Posterior cingulate gyrus (tissue), 11 donors: ENCODE measurements around the gene CHD5.
A peak's percentile ranks its signal among the peaks of the same experiment; 100 is the strongest.
"Not testable (repeated sequence)": the region's sequence is repeated elsewhere in the genome, so short reads cannot be mapped to it uniquely, and the experiment has no call there.

ENCODE experiments used
- DNase-seq, 10 donors: peaks; one replicate each; pipeline versions ENCODE4 v3.0.0 to v3.0.0-alpha.2; 2020 to 2021; ENCODE audit warnings: mixed read lengths in 3 of 10
- intact Hi-C: fragments of 100-400 bp; cut with DNase I; formaldehyde crosslinking; loops from one replicate; pipeline ENCODE4 v1.15.1; 2023

The CHD5 gene

DNA sequence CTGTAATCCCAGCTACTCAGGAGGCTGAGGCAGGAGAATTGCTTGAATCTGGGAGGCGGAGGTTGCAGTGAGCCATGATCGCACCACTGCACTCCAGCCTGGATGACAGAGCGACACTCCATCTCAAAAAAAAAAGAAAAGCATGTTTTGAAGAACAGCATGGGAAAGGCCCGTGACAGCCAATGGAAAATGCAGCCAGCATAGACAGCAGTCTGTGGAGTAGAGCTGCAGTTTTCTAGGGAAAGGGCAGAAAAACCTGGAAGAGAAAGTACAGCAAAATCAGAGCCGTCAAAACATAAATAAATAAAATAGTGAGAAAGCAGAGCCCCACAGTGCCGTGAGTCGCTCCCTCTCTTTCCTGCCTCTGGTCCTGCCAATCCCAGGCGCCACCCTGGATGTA, 103.1 kb downstream of the CHD5 start:
- DNase-seq, intact Hi-C loops: not testable (repeated sequence)

DNA sequence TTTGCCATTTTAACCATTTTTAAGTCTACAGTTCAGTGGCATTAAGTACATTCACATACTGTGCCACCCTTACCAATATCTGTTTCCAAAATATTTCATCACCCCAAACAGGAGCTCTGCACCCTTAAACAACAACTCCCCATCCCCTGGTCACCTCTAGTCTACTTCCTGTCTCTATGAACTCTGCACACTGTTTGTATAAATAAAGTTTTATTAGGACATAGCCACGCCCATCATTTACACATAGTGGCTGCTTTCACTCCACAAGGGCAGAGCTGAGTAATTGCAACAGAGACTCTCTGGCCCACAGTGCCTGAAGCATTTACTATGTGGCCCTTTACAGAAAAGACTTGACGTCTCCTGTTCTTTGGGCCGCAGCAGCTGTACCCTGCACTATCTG, 104.4 kb downstream of the CHD5 start:
- no peak for DNase-seq
- intact Hi-C loops: no loop called here

DNA sequence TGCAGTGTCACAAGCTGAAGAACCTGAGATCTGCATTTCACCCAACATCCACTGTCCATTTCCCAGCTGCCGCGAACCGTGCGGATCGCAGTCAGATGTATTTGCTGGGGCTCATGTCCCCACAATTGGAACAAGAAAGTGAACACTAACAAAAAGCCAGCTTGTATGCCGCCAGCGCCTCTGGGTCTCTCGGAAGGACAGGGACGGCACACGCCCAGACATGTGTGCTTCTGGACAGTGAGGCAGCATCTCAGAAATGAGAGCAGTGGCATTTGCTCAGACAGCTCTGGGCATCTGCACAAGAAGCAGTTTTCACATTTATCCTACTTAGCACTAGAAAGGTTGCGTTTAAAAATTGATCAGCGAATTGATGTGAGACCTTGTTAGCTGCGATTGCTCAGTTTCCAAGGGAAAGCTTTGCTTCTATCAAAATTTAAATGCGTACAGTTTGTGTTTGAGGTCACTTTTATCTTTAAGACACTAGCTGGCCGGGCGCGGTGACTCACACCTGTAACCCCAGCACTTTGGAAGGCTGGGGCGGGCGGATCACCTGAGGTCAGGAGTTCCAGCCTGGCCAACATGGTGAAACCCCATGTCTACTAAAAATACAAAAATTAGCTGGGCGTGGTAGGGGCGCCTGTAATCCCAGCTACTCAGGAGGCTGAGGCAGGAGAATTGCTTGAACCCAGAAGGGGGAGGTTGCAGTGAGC, 105.8 kb downstream of the CHD5 start:
- intact Hi-C loops: no loop called here
- peak in 2 of 10 donors; percentile 62 to 88 for DNase-seq

DNA sequence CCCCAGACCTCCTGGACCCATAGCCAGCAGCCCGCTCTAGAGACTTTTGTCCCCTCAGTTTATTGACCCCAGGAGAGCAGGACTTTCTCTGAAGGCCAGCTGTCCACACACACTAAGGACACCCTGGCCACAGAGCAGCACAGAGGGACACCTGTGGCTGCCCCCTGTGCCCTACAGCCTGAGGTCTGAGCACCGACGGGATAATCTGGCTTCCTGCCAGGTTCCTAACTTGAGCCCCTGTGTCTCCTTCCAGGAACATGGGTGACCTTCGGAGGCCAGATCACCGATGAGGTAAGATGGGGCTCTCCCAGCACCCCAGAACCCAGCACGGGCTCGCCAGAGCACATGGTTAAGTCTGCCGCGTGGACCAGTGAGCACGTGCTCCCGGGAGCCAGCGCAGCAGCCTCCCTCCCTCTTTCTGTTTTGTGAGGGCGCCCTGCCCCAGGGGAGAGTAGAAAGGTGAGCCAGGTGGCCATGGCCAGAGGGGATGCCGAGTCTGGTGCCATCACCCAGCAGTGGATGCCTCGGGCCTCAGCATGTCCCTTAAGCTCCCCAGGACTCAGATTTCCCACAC, 106.6 kb downstream of the CHD5 start:
- peak in 1 of 10 donors; percentile 81 for DNase-seq
- intact Hi-C loops: no loop called here

DNA sequence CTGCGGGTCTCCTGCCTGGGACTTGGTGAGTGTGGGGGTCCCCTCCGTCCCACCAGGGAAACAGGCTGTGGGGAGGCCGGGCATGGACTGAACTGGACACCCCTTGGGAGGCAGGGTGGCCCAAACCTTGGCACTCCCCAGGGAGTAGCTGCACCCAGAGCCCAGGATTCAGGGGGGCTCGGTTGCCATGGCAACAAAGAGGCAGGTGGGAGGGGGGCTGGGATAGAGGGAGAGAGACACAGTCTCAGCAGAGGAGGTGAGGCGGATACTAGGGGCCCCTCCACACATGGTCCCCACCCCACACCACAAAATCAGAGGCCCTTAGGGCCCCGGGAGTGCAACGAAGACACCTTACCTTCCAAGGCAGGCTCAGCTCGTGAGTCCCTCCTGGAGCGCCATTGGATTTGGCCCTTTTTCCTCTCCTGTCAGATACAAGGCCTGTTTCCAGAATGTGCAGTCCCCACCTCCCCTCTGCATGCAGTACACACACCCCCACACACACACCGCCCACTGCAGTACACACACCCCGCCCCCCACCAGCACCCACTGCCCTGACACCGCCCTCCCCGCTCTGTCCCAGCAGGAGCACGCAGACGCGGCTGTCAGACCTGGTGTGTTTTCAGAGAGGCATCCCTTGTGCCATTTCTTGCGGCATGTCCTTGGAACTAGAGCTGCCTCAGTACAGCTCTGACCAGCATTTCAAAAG, 107.2 kb downstream of the CHD5 start:
- intact Hi-C loops: no loop called here
- DNase-seq: no peak

DNA sequence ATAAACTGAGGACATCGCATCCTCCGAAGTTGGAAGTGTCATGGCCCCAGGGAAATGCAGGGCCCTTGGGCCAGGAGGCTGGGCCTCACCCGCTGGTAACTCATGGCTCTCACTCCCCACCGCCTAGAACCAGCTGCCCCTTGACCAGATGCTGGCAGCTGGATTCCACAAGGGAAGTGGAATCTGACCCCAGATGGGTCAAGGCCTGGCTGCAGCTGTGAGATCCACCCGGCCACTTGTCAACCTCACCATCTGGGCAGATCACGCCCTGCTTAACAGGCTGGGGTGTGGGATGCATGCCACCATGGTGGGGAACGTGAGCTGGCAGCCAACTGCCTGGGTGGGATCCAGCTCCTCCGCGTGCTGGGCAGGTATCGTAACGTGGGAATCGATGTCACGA, 108.9 kb downstream of the CHD5 start:
- no peak for DNase-seq
- intact Hi-C loops: no loop called here

DNA sequence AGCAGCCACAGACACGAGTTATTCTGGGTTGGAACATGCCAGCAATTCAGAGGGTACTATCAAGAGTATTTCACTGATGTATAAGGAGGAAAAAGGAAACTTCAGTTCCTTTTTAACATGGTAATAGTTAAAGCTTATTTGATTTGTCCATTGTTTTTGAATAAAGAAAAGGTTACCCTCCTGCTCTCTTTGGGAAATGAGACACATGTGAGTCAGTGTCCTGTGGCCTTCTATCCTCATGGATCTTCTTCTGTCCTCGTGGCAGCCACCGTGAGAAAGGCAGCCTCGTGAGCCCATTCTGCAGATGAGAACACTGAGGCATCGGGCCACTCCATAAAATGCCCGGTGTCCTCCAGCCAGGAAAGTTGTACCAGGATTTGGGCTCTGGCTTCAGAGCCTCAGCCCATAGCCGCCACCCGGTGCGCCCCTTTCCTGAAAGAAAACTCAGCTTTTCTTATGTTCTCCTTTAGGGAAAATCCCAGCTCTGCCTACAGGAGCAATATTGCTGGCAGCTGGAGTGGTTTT, 109.6 kb downstream of the CHD5 start:
- DNase-seq: no peak
- intact Hi-C loops: no loop called here

DNA sequence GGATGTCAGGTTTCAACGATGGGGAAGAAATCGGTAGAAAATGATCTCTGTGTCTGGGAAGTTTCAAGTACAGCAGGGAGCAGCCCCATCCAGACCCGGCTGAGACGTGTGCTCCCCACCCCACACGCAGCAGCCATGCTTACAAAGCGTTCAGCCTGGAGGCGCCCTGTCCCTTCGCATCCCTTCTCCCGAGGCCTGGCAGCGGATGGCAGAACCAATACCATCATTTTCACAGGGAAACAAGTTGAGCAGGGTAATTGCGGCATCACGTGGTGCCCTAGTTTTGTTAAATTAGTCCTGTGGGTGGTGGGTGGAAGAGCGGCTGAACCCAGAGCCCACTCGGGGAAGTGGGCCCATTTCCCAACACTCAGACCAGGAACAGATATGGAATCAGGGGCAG, 110.5 kb downstream of the CHD5 start:
- intact Hi-C loops: no loop called here
- DNase-seq: no peak

DNA sequence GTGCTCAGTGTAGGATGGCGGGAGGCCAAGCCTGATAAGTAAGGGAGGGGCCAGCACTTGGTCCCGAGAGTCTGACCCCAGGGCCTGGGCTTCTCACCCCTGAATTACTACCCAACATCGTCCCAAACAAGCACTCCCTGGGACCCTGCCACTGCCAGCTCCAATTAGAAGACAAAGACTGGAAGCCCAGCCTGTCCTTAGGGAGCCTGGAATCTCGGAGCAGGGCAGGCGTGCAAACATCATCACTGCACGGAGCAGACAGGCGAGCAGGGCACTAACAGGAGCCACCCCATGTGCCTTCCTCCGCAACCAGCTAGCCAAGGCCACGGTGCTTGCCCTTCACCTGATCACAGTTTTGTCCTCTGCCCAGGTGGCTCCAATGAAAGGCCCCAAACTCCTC, 111.2 kb downstream of the CHD5 start:
- intact Hi-C loops: no loop called here
- no peak for DNase-seq

DNA sequence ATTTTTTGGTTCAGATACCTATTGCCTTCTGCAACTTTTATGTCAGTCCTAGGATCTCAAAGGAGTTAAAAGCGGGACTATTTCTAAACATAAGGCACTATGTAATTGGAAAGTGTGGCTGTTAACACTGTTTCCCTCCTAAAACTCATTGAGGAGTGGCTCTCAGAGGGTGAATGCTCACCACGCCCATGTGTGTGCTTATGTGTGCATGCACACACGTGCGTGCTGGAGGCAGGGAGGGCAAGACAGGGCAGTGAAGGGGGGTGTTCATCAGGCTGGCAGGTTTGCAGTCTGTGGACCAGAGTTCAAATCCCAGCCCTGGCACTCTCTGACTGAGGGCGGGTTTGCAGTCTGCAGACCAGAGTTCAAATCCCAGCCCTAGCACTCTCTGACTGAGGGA, 112.0 kb downstream of the CHD5 start:
- intact Hi-C loops: no loop called here
- no peak for DNase-seq

DNA sequence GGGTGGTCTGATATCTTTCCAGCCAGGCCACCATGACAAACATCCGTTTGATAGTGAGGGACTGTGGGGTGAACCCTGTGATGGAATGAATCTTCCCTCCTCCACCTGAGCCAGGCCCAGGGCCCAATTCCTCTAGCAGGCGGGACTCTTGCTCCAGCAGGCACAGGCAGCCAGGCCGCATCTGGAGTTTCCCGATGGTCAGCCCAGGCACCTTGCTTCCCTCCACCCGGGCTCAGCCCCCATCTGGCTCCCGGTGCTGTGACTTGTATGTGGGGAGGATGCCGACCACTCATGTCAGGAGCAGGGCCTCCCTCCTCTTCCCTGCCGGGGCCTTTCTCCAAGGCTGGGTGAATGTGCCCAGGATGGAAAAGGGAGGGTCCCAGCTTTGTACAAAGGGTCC, 113.4 kb downstream of the CHD5 start:
- intact Hi-C loops: no loop called here
- no peak for DNase-seq

DNA sequence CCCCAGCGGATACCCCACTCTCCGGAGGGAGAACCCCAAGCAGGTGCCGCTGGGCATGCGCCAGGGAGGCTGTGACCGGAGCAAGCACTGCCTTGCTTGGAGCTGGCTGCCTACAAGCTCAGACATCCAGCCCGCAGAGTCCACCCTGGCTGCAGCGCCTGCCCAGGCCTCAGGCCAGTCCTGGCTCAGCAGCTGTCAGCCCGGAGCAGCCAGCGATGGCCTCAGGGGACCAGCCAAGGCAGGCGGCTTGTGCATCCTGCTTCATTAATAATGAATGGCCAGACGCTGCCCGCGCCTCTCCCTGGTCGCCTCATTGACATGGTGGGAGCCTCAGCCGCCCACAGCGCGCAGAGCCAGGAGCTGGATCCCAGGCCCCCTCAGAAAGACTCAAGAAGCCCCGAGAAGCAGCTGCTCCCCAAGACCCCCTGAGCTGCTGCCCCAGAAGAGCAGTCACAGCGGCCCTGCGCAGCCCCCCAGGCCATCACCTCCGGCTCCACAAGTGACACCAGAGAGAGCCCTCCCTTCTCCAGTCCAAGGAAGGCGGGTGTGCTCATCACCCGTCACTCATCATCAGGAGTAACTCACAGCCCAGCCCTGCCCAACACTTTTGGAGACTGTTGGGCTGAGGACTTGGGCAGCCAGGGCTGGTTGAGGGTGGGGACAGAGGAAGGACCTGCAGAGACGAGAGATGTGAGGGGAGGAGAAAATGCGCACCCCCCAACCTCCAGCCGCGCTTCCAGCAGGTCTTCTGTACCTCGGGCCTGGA, 114.8 kb downstream of the CHD5 start:
- intact Hi-C loops: no loop called here
- DNase-seq: peak in 1 of 10 donors; percentile 49

DNA sequence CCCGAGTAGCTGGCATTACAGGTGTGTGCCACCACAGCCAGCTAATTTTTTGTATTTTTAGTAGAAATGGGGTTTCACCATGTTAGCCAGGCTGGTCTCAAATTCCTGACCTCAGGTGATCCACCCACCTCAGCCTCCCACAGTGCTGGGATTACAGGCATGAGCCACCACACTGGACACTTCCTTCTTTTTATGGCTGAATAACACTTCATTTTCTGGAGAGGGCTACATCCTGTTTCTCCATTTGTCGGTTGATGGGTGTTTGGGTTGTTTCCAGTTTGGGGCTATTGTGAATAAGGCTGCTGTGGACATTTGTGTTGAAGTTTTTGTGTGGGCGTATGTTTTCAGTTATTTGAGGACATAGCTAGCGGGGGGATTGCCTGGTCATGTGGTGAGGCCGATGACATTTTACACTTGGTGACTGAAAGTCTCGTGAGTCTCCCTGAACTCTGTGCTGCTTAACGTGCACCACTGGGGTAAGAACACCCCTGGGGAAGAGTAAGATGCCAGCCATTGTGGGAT, 116.5 kb downstream of the CHD5 start:
- intact Hi-C loops, DNase-seq: not testable (repeated sequence)

DNA sequence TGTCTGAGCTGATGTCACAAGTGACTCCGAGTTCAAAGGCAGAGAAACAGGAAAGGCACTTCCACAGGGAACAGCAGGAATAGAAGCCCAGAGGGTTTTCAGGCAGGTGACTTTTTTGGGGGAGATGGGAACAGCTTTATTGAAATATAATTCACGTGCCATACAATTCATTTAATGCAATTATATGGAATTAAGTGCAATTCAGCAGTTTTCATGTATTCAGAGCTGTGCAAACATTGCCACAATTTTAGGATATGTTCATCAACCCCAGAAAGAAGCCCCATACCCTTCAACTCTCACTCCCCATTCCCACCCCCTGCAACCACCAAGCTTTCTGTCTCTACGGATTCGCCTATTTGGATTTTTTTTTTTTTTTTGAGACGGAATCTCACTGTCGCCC, 117.5 kb downstream of the CHD5 start:
- DNase-seq: no peak
- intact Hi-C loops: no loop called here

DNA sequence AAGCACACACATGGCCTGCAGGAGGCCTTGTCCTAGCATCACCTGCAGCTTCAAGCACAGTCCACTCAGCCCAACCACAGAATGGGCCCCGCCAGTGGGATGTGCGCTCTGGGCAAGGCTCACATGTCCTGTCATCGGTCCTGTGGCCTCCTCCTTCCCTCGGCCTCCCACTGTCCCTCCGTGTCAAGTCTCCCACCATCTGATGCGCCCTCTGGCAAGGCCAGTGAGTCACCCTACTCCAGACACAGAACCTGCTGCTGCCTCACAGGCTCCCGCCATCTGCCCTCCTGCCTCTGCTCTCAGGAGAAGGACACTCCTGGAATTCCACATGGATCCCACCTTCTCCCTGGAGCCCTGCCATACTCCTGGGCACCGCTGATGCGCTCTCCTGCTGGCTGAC, 120.3 kb downstream of the CHD5 start:
- intact Hi-C loops: no loop called here
- DNase-seq: no peak

DNA sequence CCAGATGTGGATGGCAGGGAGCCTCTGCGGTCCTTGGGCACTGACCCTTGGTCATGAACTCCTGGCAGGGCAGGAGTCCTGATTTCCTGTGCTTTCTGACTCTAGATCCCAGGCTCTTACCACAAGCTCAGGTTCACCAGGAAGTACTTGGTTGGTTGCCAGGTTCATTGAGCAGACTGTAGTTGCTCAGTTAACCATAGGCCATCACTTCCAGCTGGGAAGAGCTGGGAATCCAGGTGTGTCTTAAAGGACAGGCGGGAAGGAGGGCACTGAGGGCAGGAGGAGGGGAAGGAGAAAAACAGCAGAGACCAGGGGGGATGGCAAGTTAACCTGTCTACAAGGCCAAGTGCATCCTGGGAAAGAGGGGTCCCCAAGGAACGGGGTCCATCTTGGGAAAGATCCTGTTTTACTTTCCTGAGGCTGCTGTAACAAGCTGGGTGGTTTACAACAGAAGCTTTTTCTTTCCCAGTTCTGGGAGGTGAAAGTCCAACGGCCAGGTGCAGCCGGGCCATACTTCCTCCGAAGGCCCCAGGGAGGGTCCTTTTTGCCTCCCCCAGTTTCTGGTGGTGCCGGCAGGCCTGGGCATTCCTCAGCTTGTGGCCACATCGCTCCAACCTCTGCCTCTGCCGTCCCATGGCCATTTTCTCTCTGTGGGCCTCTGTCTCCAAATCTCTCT, 122.8 kb downstream of the CHD5 start:
- intact Hi-C loops: no loop called here

DNA sequence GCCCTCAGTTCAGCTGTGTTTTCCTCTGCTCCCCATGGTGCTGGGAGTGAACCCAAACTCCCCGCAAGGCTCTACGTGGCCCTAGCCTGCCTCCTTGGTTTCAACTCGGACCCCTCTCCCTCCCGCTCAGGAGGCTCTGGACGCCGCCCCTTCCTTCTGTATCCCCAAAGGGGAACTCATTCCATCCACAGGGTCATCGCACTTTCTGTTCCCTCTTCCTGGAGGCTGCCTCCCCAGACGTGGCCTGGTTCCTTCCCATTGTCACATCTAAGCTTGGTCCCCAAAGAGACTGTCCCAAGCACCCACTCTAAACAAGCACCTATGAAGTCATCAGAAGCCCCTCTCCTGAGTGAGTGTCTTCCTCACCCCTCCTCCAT, 123.6 kb downstream of the CHD5 start:
- intact Hi-C loops: no loop called here
- DNase-seq: no peak

More for the DNA sequence above, 122.8 kb downstream of the CHD5 start:
- no peak for DNase-seq

DNA sequence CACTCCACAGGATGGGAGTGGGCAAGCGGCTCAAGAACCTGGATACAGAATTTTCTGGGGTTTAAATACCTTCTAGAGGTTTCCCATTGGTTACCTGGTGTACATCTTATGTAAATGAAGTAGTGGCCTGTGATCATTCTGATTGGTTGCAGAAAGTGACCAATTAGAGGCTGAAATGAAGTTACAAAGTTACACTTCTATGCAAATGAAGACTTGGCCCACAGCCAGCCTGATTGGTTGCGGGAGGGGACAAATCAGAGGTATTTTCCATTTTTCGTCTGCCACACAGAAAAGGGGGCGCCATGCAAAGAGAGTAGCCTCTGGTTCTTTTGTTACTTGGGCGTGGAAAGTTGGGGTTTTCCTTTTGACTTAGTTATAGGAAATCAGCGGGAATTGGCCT, 125.5 kb downstream of the CHD5 start:
- intact Hi-C loops: loop anchor here (5.0 kb wide), 1 partner anchor 133 kb away; no protein-coding TSS in a partner anchor
- no peak for DNase-seq

DNA sequence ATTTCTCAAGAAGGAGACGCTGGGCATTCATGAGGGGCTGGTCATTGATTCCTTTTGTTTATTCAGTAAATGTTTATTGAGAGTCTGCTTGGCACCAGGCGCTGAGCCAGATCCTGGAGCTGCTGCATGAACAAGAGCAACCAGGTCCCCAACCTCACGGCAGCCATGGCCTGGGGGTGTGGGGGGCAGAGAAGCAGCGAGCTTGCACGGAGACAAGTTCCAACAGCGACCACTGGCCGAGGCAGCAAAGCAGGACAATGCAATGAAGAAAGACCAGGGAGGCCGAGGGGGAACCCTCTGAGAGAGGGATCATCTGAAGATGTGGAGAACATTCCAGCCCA, 126.9 kb downstream of the CHD5 start:
- intact Hi-C loops: loop anchor here (2.0 to 5.0 kb wide), 2 partner anchors 134 to 192 kb away; partner anchors contain the start of gene HES3
- no peak for DNase-seq
